WTC11 (cell line): ENCODE data around the gene NCBP1. TPM values are rescaled to one million over a fixed set of nuclear protein-coding genes. Genes with fewer than 3 reads are reported as not detected.

Experiments used
- ATAC-seq: fragments of 200-7000 bp; cut with Tn5 transposase; 2 replicates; pipeline ENCODE4 v1.10.0; 2021; ENCODE audit warnings: mild to moderate bottlenecking, moderate library complexity
- CTCF ChIA-PET: fragments of 300-600 bp; sonication (Branson Sonifier 250); formaldehyde crosslinking; loops from one replicate; lab custom pipeline; 2021; ENCODE audit warnings: antibody characterized with exemption; lab: Charles Lee
- POLR2A ChIA-PET: fragments of 350-600 bp; sonication (Branson Sonifier 250); formaldehyde crosslinking; loops from one replicate; lab custom pipeline; 2021; ENCODE audit warnings: antibody characterized with exemption; lab: Charles Lee
- DNase-seq: peaks from one replicate; pipeline ENCODE4 v3.0.0; 2021; ENCODE audit warnings: low spot score
- H3K27ac Mint-ChIP-seq: 2 replicates; pipeline ENCODE4 v1.8.0; 2021; ENCODE audit warnings: mixed read lengths
- H3K27me3 Mint-ChIP-seq: 2 replicates; pipeline ENCODE4 v1.8.0; 2021; ENCODE audit warnings: low read depth, mild to moderate bottlenecking, moderate library complexity, mixed read lengths
- H3K36me3 Mint-ChIP-seq: 2 replicates; pipeline ENCODE4 v1.8.0; 2021; ENCODE audit warnings: mixed read lengths
- H3K4me1 Mint-ChIP-seq: 2 replicates; pipeline ENCODE4 v1.8.0; 2022; ENCODE audit warnings: mixed read lengths
- H3K4me3 Mint-ChIP-seq: 2 replicates; pipeline ENCODE4 v1.8.0; 2021; ENCODE audit warnings: mild to moderate bottlenecking, moderate library complexity, mixed read lengths
- H3K9me3 Mint-ChIP-seq: 2 replicates; pipeline ENCODE4 v1.8.0; 2021; ENCODE audit warnings: mixed read lengths
- ATF1 ChIP-seq: sonication (generic); formaldehyde crosslinking; IDR thresholded peaks from 2 replicates; pipeline ENCODE4 v1.8.1; 2023; ENCODE audit warnings: mild to moderate bottlenecking, moderate library complexity, missing genetic modification reagents
- FOXJ3 ChIP-seq: sonication (generic); formaldehyde crosslinking; IDR thresholded peaks from 2 replicates; pipeline ENCODE4 v1.9.0; 2021; ENCODE audit warnings: missing genetic modification reagents, mild to moderate bottlenecking, borderline replicate concordance
- FOXP1 ChIP-seq: sonication (generic); formaldehyde crosslinking; IDR thresholded peaks from 2 replicates; pipeline ENCODE4 v1.8.0; 2022; ENCODE audit warnings: missing genetic modification reagents, mild to moderate bottlenecking, moderate library complexity, borderline replicate concordance
- HMGA2 ChIP-seq: fragments of 250-450 bp; sonication (Bioruptor Pico); IDR thresholded peaks from 2 replicates; pipeline ENCODE4 v1.4.0; 2021; ENCODE audit warnings: mild to moderate bottlenecking, moderate library complexity
- NR3C1 ChIP-seq: sonication (generic); formaldehyde crosslinking; conservative IDR thresholded peaks from 2 replicates; pipeline ENCODE4 v1.8.1; 2023; ENCODE audit warnings: low read depth, mild to moderate bottlenecking, missing genetic modification reagents
- RELA ChIP-seq: sonication (generic); formaldehyde crosslinking; IDR thresholded peaks from 2 replicates; pipeline ENCODE4 v1.8.1; 2022; ENCODE audit warnings: missing genetic modification reagents, mild to moderate bottlenecking, borderline replicate concordance
- RORB ChIP-seq: fragments of 250-450 bp; sonication (Bioruptor Pico); IDR thresholded peaks from 2 replicates; pipeline ENCODE4 v1.9.0; 2021; ENCODE audit warnings: mild to moderate bottlenecking
- SMAD4 ChIP-seq: sonication (generic); formaldehyde crosslinking; IDR thresholded peaks from 2 replicates; pipeline ENCODE4 v1.8.0; 2022; ENCODE audit warnings: mild to moderate bottlenecking, missing genetic modification reagents
- ZNF396 ChIP-seq: fragments of 250-450 bp; sonication (Bioruptor Pico); IDR thresholded peaks from 2 replicates; pipeline ENCODE4 v1.8.0; 2021; ENCODE audit warnings: mild to moderate bottlenecking, moderate library complexity, borderline replicate concordance
- total RNA-seq: library from RNA; stranded (reverse); gene quantifications from 3 replicates; pipeline ENCODE4 v1.2.3, GENCODE V29; 2021
- TF ChIP-seq, protein P1 (sequence below): sonication (generic); formaldehyde crosslinking; IDR thresholded peaks from 2 replicates; pipeline ENCODE4 v1.8.1; 2022; ENCODE audit warnings: mild to moderate bottlenecking, missing genetic modification reagents, moderate library complexity, borderline replicate concordance
- TF ChIP-seq, protein P2 (sequence below): sonication (generic); formaldehyde crosslinking; IDR thresholded peaks from 2 replicates; pipeline ENCODE4 v1.8.1; 2023; ENCODE audit warnings: mild to moderate bottlenecking, missing genetic modification reagents
- TF ChIP-seq, protein P3 (sequence below): fragments of 250-450 bp; sonication (Bioruptor Pico); IDR thresholded peaks from 2 replicates; pipeline ENCODE4 v1.9.0; 2021; ENCODE audit warnings: mild to moderate bottlenecking, borderline replicate concordance
- TF ChIP-seq, protein P4 (sequence below): sonication (generic); formaldehyde crosslinking; IDR thresholded peaks from 2 replicates; pipeline ENCODE4 v1.8.0; 2022; ENCODE audit warnings: mild to moderate bottlenecking, missing genetic modification reagents
- TF ChIP-seq, protein P5 (sequence below): sonication (generic); formaldehyde crosslinking; IDR thresholded peaks from 2 replicates; pipeline ENCODE4 v1.8.0; 2023; ENCODE audit warnings: missing genetic modification reagents
- TF ChIP-seq, protein P6 (sequence below): sonication (generic); formaldehyde crosslinking; IDR thresholded peaks from 2 replicates; pipeline ENCODE4 v1.8.1; 2023; ENCODE audit warnings: mild to moderate bottlenecking, moderate library complexity, missing genetic modification reagents

Gene NCBP1
- total RNA-seq, 1 experiment from 2014 or later: 61.1 TPM

DNA sequence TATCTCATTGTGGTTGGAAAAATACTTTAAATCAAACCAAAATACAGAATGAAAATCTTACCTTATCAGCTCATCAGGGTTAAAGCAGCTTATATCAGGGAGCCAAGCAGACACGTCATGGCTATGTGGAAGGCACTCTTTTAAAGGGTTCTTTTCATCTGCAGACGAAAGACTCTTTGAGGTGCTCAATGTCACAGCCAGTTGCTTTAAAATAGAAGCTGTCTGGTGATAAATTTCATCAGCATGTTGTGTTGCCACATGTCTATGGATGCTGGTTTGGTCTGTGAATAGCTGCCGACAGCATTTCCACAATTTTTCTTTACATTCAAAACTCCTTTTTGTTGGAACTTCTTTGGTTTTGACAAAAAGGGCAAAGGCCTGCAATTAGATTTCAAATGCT lies 8.0 kb upstream of the NCBP1 start:
- Mint-ChIP-seq H3K27ac (no peak overlapping the region), H3K9me3 (peaks cover 35% of the 10 kb centered on the region), H3K4me1 (peaks cover 23% of the 10 kb centered on the region), H3K4me3 (no peak overlapping the region), H3K36me3 (peaks cover 55% of the 10 kb centered on the region), H3K27me3 (no peaks in the 10 kb centered on the region)
- no peak for ATAC-seq
- no peak for DNase-seq
- CTCF ChIA-PET: interaction anchor here (1.1 to 1.8 kb wide), 2 partner anchors 10 to 27 kb away, joined by 4 read pairs; no protein-coding TSS in a partner anchor
- POLR2A ChIA-PET: no interaction called here
- TF ChIP-seq, protein P1, sequence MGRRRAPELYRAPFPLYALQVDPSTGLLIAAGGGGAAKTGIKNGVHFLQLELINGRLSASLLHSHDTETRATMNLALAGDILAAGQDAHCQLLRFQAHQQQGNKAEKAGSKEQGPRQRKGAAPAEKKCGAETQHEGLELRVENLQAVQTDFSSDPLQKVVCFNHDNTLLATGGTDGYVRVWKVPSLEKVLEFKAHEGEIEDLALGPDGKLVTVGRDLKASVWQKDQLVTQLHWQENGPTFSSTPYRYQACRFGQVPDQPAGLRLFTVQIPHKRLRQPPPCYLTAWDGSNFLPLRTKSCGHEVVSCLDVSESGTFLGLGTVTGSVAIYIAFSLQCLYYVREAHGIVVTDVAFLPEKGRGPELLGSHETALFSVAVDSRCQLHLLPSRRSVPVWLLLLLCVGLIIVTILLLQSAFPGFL (CRISPR knock-in tag): no peak
- TF ChIP-seq ATF1 (CRISPR knock-in tag) (no peak), FOXJ3 (no peak), FOXP1 (CRISPR knock-in tag) (no peak), HMGA2 (CRISPR knock-in tag) (no peak), SMAD4 (CRISPR knock-in tag) (no peak)
- TF ChIP-seq, protein P2, sequence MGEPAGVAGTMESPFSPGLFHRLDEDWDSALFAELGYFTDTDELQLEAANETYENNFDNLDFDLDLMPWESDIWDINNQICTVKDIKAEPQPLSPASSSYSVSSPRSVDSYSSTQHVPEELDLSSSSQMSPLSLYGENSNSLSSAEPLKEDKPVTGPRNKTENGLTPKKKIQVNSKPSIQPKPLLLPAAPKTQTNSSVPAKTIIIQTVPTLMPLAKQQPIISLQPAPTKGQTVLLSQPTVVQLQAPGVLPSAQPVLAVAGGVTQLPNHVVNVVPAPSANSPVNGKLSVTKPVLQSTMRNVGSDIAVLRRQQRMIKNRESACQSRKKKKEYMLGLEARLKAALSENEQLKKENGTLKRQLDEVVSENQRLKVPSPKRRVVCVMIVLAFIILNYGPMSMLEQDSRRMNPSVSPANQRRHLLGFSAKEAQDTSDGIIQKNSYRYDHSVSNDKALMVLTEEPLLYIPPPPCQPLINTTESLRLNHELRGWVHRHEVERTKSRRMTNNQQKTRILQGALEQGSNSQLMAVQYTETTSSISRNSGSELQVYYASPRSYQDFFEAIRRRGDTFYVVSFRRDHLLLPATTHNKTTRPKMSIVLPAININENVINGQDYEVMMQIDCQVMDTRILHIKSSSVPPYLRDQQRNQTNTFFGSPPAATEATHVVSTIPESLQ (CRISPR knock-in tag): no peak
- TF ChIP-seq, protein P3, sequence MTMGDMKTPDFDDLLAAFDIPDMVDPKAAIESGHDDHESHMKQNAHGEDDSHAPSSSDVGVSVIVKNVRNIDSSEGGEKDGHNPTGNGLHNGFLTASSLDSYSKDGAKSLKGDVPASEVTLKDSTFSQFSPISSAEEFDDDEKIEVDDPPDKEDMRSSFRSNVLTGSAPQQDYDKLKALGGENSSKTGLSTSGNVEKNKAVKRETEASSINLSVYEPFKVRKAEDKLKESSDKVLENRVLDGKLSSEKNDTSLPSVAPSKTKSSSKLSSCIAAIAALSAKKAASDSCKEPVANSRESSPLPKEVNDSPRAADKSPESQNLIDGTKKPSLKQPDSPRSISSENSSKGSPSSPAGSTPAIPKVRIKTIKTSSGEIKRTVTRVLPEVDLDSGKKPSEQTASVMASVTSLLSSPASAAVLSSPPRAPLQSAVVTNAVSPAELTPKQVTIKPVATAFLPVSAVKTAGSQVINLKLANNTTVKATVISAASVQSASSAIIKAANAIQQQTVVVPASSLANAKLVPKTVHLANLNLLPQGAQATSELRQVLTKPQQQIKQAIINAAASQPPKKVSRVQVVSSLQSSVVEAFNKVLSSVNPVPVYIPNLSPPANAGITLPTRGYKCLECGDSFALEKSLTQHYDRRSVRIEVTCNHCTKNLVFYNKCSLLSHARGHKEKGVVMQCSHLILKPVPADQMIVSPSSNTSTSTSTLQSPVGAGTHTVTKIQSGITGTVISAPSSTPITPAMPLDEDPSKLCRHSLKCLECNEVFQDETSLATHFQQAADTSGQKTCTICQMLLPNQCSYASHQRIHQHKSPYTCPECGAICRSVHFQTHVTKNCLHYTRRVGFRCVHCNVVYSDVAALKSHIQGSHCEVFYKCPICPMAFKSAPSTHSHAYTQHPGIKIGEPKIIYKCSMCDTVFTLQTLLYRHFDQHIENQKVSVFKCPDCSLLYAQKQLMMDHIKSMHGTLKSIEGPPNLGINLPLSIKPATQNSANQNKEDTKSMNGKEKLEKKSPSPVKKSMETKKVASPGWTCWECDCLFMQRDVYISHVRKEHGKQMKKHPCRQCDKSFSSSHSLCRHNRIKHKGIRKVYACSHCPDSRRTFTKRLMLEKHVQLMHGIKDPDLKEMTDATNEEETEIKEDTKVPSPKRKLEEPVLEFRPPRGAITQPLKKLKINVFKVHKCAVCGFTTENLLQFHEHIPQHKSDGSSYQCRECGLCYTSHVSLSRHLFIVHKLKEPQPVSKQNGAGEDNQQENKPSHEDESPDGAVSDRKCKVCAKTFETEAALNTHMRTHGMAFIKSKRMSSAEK: no peak
- TF ChIP-seq, protein P4, sequence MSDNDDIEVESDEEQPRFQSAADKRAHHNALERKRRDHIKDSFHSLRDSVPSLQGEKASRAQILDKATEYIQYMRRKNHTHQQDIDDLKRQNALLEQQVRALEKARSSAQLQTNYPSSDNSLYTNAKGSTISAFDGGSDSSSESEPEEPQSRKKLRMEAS (CRISPR knock-in tag): no peak

DNA sequence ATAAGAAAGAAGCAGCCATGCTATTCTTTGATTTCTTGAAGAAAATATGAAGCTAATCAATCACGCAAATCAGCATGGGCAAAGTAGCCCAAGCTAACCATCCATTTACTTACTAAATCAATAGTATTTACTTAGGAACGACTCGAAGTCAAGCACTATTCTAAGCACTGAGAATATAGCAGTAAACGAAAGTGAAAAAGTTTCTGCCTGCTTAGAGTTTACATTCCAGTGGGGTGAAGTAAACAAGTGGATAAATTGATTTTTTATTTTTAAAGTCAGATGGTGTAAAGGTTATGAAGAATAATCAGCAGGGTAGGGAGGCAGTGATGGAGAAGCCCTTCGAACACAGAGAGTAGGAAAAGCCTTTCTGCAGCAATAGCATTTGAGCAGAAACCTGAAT lies 6.0 kb upstream of the NCBP1 start:
- no peak for ATAC-seq
- H3K27ac Mint-ChIP-seq: no peak overlapping the region
- H3K4me3 Mint-ChIP-seq: no peak overlapping the region
- POLR2A ChIA-PET: no interaction called here
- DNase-seq: no peak
- TF ChIP-seq ZNF396: no peak
- TF ChIP-seq, protein P5, sequence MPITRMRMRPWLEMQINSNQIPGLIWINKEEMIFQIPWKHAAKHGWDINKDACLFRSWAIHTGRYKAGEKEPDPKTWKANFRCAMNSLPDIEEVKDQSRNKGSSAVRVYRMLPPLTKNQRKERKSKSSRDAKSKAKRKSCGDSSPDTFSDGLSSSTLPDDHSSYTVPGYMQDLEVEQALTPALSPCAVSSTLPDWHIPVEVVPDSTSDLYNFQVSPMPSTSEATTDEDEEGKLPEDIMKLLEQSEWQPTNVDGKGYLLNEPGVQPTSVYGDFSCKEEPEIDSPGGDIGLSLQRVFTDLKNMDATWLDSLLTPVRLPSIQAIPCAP (CRISPR knock-in tag): no peak
- TF ChIP-seq, protein P6, sequence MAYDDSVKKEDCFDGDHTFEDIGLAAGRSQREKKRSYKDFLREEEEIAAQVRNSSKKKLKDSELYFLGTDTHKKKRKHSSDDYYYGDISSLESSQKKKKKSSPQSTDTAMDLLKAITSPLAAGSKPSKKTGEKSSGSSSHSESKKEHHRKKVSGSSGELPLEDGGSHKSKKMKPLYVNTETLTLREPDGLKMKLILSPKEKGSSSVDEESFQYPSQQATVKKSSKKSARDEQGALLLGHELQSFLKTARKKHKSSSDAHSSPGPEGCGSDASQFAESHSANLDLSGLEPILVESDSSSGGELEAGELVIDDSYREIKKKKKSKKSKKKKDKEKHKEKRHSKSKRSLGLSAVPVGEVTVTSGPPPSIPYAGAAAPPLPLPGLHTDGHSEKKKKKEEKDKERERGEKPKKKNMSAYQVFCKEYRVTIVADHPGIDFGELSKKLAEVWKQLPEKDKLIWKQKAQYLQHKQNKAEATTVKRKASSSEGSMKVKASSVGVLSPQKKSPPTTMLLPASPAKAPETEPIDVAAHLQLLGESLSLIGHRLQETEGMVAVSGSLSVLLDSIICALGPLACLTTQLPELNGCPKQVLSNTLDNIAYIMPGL: no peak
- no peak for TF ChIP-seq RORB (CRISPR knock-in tag)
- TF ChIP-seq RELA: no peak
- no peak for TF ChIP-seq ATF1 (CRISPR knock-in tag)
- no peak for TF ChIP-seq NR3C1 (CRISPR knock-in tag)
- H3K4me1 Mint-ChIP-seq: peaks cover 25% of the 10 kb centered on the region
- no peaks in the 10 kb centered on the region for H3K27me3 Mint-ChIP-seq
- peaks cover 35% of the 10 kb centered on the region for H3K36me3 Mint-ChIP-seq
- peaks cover 15% of the 10 kb centered on the region for H3K9me3 Mint-ChIP-seq
- CTCF ChIA-PET: interaction anchor here (1.5 kb wide), 1 partner anchor 268 kb away, joined by 3 read pairs; no protein-coding TSS in a partner anchor
